Measurements from ENCODE around the gene LONRF2. TPM values are rescaled to one million over a fixed set of nuclear protein-coding genes. Genes with fewer than 3 reads are reported as not detected.

LONRF2 gene
- total and polyA plus RNA-seq, 2 of the 4 experiments (the other 2 are of a cell fraction), result 0.19 to 0.54 TPM

GRCh38 chr2:100266126-100266525 lies 56.2 kb downstream of the LONRF2 start:
- TF ChIP-seq NFE2L2 (IDR thresholded peaks at IDR 0.05; ENCODE audit: low read depth, low read length), result no peak
- TF ChIP-seq CHD1 (IDR thresholded peaks at IDR 0.05; ENCODE audit: low read depth, low read length), result no peak
- TF ChIP-seq RCOR1 (IDR thresholded peaks at IDR 0.05; ENCODE audit: insufficient replicate concordance, low read length), result no peak
- TF ChIP-seq MAZ (IDR thresholded peaks at IDR 0.05; ENCODE audit: borderline replicate concordance, low read depth, low read length), result no peak
- TF ChIP-seq RFX5 (IDR thresholded peaks at IDR 0.05; ENCODE audit: low read depth, low read length), result no peak
- no peak for TF ChIP-seq MXI1 (IDR thresholded peaks at IDR 0.05; ENCODE audit: borderline replicate concordance, low read depth, low read length)
- no peak for TF ChIP-seq MAFK (IDR thresholded peaks at IDR 0.05; ENCODE audit: low read depth, low read length)
- no peak for TF ChIP-seq BHLHE40 (IDR thresholded peaks at IDR 0.05; ENCODE audit: low read depth, low read length)
- no peak for TF ChIP-seq CEBPB (IDR thresholded peaks at IDR 0.05; ENCODE audit: low read depth, low read length)
- TF ChIP-seq FOS (IDR thresholded peaks at IDR 0.05; ENCODE audit: low read depth, low read length), result no peak
- no peak for TF ChIP-seq RAD21 (IDR thresholded peaks at IDR 0.05; ENCODE audit: low read length)
- TF ChIP-seq POLR2A (IDR thresholded peaks at IDR 0.05; ENCODE audit: low read depth, low read length), result no peak
- TF ChIP-seq USF2 (IDR thresholded peaks at IDR 0.05; ENCODE audit: low read depth, low read length), result no peak
- no peak for DNase-seq
- no peaks in the 10 kb centered on the region; the same call in 1 of the 2 replicates for H3K9me1 ChIP-seq (ENCODE audit: insufficient read depth, low read length)
- intact Hi-C loops (cut with micrococcal nuclease), result loop anchor here (10.0 kb wide), 1 partner anchor 1611 kb away; no protein-coding TSS in a partner anchor
- no peaks in the 10 kb centered on the region for H3K36me3 ChIP-seq (ENCODE audit: control insufficient read depth, insufficient read depth, low read length)
- H3K27ac ChIP-seq (ENCODE audit: insufficient read depth, low read length), result no peak overlapping the region
- no peak overlapping the region for H3K4me2 ChIP-seq (ENCODE audit: low read depth, low read length)
- in situ Hi-C loops (cut with MboI; ENCODE audit: low sequenced_read_pairs), result loop anchor here (25.0 kb wide), 1 partner anchor 1104 kb away; the partner anchor contains the start of genes LIPT1 and TSGA10
- no peak overlapping the region for H3K4ac ChIP-seq (ENCODE audit: low read depth, low read length)
- whole genome bisulfite sequencing, 2 experiments (ENCODE audit: extremely low coverage in 2 of 2, insufficient read length in 1 of 2), result 93% methylated on average over 7 of the region's 7 CpGs; no CpG with 5 or more reads in 1 of the 2 experiments
- H3K27me3 ChIP-seq (ENCODE audit: control insufficient read depth, insufficient read depth, low read length), result peaks cover 21% of the 10 kb centered on the region
- H4K8ac ChIP-seq (ENCODE audit: low read depth in 2 of 2, low read length in 2 of 2), result no peak overlapping the region
- H3K4me3 ChIP-seq (ENCODE audit: insufficient read depth, low read depth, low read length), result no peak overlapping the region
- no peak overlapping the region for H2BK20ac ChIP-seq (ENCODE audit: low read depth, low read length)
- dilution Hi-C loops (cut with HindIII; ENCODE audit: low sequenced_read_pairs, unreplicated experiment), result no loop called here
- CTCF ChIA-PET, result interaction anchor here (1.0 kb wide), 1 partner anchor 115 kb away, joined by 4 read pairs; no protein-coding TSS in a partner anchor
- BruUV-seq (replicated peaks), result no TSS peak
- no peak overlapping the region for H3K14ac ChIP-seq (replicated peaks; ENCODE audit: low read depth, low read length)
- no peak overlapping the region for H3K18ac ChIP-seq (ENCODE audit: low read depth, low read length)
- peaks cover 2% of the 10 kb centered on the region; the same call in 1 of the 2 replicates for H3K4me1 ChIP-seq (ENCODE audit: control insufficient read depth, insufficient read depth, low read length)
- no peak overlapping the region for H4K91ac ChIP-seq (ENCODE audit: insufficient read depth, low read depth, low read length)
- peaks cover 4% of the 10 kb centered on the region; the same call in 1 of the 2 replicates for H3K9me3 ChIP-seq (ENCODE audit: control insufficient read depth, insufficient read depth, low read length)
- H2BK15ac ChIP-seq (ENCODE audit: low read depth, low read length), result no peak overlapping the region
- H2BK5ac ChIP-seq (ENCODE audit: low read depth, low read length, poor library complexity, severe bottlenecking), result no peak overlapping the region
- POLR2A ChIA-PET (ENCODE audit: unreplicated experiment), result no interaction called here
- H3K9ac ChIP-seq (ENCODE audit: low read depth, low read length), result no peak overlapping the region
- H2AK9ac ChIP-seq (replicated peaks; ENCODE audit: low read depth, low read length, poor library complexity), result no peak overlapping the region
- H2AK5ac ChIP-seq (ENCODE audit: low read depth, low read length), result no peak overlapping the region
- no peak overlapping the region for H2BK120ac ChIP-seq (ENCODE audit: low read depth, low read length)
- H4K20me1 ChIP-seq (ENCODE audit: insufficient read depth, low read length), result no peaks in the 10 kb centered on the region
- no peak for ATAC-seq (ENCODE audit: low read depth)
- no peak overlapping the region for H3K56ac ChIP-seq (ENCODE audit: extremely low read depth, insufficient read depth, low read length)
- H3K23ac ChIP-seq (ENCODE audit: low read depth, low read length), result no peak overlapping the region
- no peak overlapping the region for H4K5ac ChIP-seq (ENCODE audit: low read depth, low read length)
- H3K79me1 ChIP-seq (ENCODE audit: low read depth in 1 of 2, low read length in 2 of 2), result no peaks in the 10 kb centered on the region
- no peak overlapping the region for H2AFZ ChIP-seq (replicated peaks; ENCODE audit: low read length, poor library complexity)

Data from IMR-90 (cell line).